ENCODE results near the gene PTGS2. TPM values are rescaled to one million over a fixed set of nuclear protein-coding genes. Genes with fewer than 3 reads are reported as not detected.

Gene PTGS2
- total and polyA plus RNA-seq, 2 experiments from 2014 or later, result 0.11 to 0.17 TPM

DNA sequence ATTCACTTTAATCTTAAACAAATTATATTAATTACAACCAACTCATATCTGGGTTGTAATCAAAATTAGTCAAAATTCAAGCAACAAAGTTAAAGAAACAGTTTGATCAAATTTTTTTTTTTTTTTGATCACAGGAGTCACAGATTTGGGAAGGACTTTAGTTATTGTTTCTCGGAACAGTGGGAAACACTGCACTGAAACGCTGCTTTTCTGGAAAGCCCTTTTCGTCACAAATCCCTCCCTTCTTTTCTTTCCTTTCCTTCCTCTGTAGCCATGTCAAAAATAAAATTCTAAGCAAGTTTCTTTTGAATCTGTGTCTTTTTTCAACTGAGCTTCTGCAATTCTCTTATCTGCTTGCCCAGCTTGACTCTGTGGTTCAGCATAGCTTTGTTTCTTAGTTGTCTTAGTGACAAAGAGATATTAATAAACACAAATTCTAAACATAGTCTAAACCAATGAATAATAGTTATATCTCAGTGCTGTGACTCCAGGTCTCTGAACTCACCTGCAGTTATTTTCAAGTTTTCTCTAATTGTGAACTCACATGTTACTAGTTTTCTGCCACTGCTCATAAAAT lies 53.8 kb downstream of the PTGS2 start (continued):
- TF ChIP-seq, protein P1, sequence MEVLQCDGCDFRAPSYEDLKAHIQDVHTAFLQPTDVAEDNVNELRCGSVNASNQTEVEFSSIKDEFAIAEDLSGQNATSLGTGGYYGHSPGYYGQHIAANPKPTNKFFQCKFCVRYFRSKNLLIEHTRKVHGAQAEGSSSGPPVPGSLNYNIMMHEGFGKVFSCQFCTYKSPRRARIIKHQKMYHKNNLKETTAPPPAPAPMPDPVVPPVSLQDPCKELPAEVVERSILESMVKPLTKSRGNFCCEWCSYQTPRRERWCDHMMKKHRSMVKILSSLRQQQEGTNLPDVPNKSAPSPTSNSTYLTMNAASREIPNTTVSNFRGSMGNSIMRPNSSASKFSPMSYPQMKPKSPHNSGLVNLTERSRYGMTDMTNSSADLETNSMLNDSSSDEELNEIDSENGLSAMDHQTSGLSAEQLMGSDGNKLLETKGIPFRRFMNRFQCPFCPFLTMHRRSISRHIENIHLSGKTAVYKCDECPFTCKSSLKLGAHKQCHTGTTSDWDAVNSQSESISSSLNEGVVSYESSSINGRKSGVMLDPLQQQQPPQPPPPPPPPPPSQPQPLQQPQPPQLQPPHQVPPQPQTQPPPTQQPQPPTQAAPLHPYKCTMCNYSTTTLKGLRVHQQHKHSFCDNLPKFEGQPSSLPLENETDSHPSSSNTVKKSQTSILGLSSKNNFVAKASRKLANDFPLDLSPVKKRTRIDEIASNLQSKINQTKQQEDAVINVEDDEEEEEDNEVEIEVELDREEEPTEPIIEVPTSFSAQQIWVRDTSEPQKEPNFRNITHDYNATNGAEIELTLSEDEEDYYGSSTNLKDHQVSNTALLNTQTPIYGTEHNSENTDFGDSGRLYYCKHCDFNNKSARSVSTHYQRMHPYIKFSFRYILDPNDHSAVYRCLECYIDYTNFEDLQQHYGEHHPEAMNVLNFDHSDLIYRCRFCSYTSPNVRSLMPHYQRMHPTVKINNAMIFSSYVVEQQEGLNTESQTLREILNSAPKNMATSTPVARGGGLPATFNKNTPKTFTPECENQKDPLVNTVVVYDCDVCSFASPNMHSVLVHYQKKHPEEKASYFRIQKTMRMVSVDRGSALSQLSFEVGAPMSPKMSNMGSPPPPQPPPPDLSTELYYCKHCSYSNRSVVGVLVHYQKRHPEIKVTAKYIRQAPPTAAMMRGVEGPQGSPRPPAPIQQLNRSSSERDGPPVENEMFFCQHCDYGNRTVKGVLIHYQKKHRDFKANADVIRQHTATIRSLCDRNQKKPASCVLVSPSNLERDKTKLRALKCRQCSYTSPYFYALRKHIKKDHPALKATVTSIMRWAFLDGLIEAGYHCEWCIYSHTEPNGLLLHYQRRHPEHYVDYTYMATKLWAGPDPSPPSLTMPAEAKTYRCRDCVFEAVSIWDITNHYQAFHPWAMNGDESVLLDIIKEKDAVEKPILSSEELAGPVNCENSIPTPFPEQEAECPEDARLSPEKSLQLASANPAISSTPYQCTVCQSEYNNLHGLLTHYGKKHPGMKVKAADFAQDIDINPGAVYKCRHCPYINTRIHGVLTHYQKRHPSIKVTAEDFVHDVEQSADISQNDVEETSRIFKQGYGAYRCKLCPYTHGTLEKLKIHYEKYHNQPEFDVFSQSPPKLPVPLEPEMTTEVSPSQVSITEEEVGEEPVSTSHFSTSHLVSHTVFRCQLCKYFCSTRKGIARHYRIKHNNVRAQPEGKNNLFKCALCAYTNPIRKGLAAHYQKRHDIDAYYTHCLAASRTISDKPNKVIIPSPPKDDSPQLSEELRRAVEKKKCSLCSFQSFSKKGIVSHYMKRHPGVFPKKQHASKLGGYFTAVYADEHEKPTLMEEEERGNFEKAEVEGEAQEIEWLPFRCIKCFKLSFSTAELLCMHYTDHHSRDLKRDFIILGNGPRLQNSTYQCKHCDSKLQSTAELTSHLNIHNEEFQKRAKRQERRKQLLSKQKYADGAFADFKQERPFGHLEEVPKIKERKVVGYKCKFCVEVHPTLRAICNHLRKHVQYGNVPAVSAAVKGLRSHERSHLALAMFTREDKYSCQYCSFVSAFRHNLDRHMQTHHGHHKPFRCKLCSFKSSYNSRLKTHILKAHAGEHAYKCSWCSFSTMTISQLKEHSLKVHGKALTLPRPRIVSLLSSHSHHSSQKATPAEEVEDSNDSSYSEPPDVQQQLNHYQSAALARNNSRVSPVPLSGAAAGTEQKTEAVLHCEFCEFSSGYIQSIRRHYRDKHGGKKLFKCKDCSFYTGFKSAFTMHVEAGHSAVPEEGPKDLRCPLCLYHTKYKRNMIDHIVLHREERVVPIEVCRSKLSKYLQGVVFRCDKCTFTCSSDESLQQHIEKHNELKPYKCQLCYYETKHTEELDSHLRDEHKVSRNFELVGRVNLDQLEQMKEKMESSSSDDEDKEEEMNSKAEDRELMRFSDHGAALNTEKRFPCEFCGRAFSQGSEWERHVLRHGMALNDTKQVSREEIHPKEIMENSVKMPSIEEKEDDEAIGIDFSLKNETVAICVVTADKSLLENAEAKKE (CRISPR knock-in tag; IDR thresholded peaks at IDR 0.05), result no peak
- TF ChIP-seq NANOG (IDR thresholded peaks at IDR 0.05; ENCODE audit: borderline replicate concordance), result no peak
- no peak for TF ChIP-seq JUNB (IDR thresholded peaks at IDR 0.05; ENCODE audit: unreplicated experiment)

DNA sequence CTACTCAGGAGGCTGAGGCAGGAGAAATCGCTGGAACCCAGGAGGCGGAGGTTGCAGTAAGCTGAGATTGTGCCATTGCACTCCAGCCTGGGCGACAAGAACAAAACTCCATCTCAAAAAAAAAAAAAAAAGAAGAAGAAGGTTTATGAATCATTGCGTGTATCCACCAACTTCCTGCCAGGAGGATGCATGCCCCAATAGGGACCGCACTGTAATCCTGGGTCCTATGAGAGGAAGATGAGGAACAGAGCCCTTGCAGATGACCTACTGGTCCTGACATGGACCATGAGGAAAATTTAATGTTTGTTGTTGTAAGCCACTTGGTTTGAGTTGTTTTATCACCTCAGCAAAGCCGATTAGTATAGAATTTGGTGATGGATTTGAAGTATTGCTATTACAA lies 56.7 kb downstream of the PTGS2 start:
- no peaks in the 10 kb centered on the region for H3F3A ChIP-seq (replicated peaks; ENCODE audit: low read depth)
- no peaks in the 10 kb centered on the region for H3K4me1 ChIP-seq (ENCODE audit: insufficient read depth)
- no peaks in the 10 kb centered on the region for H3K9me3 Mint-ChIP-seq
- no peaks in the 10 kb centered on the region for H3K27me3 ChIP-seq (ENCODE audit: insufficient read depth)
- ATAC-seq (no peak), DNase-seq (ENCODE audit: low spot score) (no peak)
- no peaks in the 10 kb centered on the region for H4K20me1 ChIP-seq (replicated peaks; ENCODE audit: insufficient read depth)
- H3K4me1 Mint-ChIP-seq, result no peaks in the 10 kb centered on the region
- no peak overlapping the region for H3K4me2 ChIP-seq
- no peaks in the 10 kb centered on the region for H3K36me3 Mint-ChIP-seq (ENCODE audit: low read depth)
- H3K27me3 Mint-ChIP-seq (ENCODE audit: insufficient read depth, low read depth, poor library complexity), result no peaks in the 10 kb centered on the region
- no peak overlapping the region for H3K27ac ChIP-seq (ENCODE audit: low read depth)
- H3K4me3 ChIP-seq, result no peak overlapping the region
- no peak overlapping the region for H2AFZ ChIP-seq
- no peaks in the 10 kb centered on the region for H3K36me3 ChIP-seq (ENCODE audit: insufficient read depth)
- H3K4me3 Mint-ChIP-seq, result no peak overlapping the region
- no peak overlapping the region for H3K27ac Mint-ChIP-seq
- no peaks in the 10 kb centered on the region for H3K9me2 ChIP-seq (ENCODE audit: insufficient read depth)
- no peaks in the 10 kb centered on the region for H3K79me2 ChIP-seq (replicated peaks; ENCODE audit: insufficient read depth)
- no peak for TF ChIP-seq NANOG (IDR thresholded peaks at IDR 0.05; ENCODE audit: borderline replicate concordance)
- TF ChIP-seq, protein P2, sequence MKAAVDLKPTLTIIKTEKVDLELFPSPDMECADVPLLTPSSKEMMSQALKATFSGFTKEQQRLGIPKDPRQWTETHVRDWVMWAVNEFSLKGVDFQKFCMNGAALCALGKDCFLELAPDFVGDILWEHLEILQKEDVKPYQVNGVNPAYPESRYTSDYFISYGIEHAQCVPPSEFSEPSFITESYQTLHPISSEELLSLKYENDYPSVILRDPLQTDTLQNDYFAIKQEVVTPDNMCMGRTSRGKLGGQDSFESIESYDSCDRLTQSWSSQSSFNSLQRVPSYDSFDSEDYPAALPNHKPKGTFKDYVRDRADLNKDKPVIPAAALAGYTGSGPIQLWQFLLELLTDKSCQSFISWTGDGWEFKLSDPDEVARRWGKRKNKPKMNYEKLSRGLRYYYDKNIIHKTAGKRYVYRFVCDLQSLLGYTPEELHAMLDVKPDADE (IDR thresholded peaks at IDR 0.05), result no peak
- TF ChIP-seq EZH2phosphoT487 (IDR thresholded peaks at IDR 0.05; ENCODE audit: unreplicated experiment), result no peak
- TF ChIP-seq, protein P3, sequence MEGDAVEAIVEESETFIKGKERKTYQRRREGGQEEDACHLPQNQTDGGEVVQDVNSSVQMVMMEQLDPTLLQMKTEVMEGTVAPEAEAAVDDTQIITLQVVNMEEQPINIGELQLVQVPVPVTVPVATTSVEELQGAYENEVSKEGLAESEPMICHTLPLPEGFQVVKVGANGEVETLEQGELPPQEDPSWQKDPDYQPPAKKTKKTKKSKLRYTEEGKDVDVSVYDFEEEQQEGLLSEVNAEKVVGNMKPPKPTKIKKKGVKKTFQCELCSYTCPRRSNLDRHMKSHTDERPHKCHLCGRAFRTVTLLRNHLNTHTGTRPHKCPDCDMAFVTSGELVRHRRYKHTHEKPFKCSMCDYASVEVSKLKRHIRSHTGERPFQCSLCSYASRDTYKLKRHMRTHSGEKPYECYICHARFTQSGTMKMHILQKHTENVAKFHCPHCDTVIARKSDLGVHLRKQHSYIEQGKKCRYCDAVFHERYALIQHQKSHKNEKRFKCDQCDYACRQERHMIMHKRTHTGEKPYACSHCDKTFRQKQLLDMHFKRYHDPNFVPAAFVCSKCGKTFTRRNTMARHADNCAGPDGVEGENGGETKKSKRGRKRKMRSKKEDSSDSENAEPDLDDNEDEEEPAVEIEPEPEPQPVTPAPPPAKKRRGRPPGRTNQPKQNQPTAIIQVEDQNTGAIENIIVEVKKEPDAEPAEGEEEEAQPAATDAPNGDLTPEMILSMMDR (conservative IDR thresholded peaks at IDR 0.05; ENCODE audit: low read depth in 2 of 2), result no peak
- TF ChIP-seq STAT1 (IDR thresholded peaks at IDR 0.05; ENCODE audit: unreplicated experiment), result no peak
- no peak for TF ChIP-seq ZNF114 (CRISPR knock-in tag; IDR thresholded peaks at IDR 0.05)
- no peak for TF ChIP-seq POLR2AphosphoS5 (IDR thresholded peaks at IDR 0.05; ENCODE audit: low read depth)
- TF ChIP-seq EZH2 (IDR thresholded peaks at IDR 0.05; ENCODE audit: low read depth, unreplicated experiment), result no peak
